Activated effector memory CD4-positive, alpha-beta T cell treated with anti-CD3 and anti-CD28 coated beads, Interleukin-2, amount 50 U/mL, for 16 hours (primary cell): ENCODE measurements around the gene SLC9A5.

Source experiments
- DNase-seq: peaks from one replicate; pipeline ENCODE4 v3.0.0-alpha.2; 2020

SLC9A5 gene

DNA sequence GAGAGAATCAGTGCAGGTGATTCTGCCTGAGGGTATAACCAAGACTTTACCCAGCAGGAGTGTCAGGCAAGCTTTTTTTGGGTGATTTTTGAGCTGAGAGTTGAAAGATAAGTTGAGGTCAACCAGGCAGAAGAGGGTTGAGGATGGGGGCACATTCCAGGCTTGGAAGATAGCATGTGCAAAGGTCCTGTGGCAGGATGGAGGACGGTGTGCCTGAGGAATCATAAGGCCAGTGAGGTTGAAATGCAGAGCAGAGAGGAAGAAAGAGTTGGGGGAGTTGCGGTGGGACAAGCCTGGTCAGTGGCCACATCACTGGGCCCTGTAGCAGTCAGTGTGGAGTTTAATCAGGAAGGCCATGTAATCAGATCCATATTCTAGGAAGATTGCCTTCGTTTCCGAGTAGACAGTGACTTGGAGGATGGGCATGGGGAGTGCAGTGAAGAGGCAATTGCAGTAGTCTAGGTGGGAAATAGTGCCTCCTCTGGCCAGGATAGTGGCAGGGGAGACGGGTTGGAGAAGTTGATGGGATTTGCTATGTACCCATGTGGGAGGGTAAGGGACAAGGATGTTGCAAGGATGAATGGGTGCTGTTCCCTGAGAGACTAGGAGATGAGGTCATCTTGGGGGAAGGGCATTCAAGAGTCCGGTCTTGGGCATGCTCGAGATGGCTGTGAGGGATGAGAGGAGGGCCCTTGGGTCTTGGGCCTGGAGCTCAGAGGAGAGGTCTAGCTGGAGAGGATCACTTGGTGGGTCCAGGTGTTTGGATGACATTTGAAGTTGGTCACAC lies 34.5 kb downstream of the SLC9A5 start:
- no peak for DNase-seq

DNA sequence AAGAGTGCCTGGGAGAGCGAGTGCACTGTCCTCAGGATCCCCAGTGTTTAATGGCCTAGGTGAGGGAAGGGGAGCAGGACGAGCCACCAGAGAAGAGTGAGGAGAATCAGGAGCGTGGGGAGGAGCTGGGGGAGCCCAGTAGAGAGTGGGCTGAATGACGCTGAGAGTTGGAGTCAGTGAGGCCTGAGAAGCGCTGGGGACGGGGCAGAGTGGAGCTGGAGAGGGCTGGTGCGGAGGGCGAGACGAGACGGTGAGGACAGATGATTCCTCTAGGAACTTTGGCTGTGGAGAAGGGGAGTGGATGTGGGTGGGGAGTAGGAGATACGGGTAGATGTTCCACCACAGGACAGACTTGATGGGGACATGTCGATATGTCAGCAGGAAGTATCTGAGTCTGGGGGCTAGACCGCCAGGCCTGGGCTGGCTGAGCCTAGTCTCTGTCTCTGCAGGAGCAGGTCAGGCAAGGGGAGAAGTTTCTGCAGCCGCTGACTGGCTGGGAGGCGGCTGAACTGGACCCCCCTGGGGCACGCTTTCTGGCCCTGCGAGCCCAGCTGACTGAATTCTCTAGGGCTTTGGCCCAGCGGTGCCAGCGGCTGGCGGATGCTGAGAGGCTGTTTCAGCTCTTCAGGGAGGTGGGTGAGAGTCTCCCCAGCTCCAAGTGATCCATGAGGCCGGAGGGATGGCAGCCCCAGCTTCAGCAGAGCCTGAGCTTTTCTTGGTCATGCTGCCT lies 35.2 kb downstream of the SLC9A5 start:
- no peak for DNase-seq

DNA sequence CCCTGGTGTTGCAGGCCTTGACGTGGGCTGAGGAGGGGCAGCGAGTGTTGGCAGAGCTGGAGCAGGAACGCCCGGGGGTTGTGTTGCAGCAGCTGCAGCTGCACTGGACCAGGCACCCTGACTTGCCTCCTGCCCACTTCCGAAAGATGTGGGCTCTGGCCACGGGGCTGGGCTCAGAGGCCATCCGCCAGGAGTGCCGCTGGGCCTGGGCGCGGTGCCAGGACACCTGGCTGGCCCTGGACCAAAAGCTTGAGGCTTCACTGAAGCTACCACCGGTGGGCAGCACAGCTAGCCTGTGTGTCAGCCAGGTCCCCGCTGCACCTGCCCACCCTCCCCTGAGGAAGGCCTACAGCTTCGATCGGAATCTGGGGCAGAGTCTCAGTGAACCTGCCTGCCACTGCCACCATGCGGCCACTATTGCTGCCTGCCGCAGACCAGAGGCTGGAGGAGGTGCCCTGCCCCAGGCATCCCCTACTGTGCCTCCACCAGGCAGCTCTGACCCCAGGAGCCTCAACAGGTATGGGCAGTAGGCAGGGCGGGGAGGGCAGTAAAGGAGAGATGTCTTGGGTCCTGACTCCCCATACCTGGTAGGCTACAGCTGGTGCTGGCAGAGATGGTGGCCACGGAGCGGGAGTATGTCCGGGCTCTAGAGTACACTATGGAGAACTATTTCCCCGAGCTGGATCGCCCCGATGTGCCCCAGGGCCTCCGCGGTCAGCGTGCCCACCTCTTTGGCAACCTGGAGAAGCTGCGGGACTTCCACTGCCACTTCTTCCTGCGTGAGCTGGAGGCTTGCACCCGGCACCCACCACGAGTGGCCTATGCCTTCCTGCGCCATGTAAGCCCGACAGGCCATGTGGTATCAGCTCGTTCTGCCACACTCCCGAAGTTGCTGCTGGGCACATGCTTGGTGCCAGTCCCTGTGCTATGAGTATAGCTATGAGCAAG lies 36.2 kb downstream of the SLC9A5 start:
- no peak for DNase-seq

DNA sequence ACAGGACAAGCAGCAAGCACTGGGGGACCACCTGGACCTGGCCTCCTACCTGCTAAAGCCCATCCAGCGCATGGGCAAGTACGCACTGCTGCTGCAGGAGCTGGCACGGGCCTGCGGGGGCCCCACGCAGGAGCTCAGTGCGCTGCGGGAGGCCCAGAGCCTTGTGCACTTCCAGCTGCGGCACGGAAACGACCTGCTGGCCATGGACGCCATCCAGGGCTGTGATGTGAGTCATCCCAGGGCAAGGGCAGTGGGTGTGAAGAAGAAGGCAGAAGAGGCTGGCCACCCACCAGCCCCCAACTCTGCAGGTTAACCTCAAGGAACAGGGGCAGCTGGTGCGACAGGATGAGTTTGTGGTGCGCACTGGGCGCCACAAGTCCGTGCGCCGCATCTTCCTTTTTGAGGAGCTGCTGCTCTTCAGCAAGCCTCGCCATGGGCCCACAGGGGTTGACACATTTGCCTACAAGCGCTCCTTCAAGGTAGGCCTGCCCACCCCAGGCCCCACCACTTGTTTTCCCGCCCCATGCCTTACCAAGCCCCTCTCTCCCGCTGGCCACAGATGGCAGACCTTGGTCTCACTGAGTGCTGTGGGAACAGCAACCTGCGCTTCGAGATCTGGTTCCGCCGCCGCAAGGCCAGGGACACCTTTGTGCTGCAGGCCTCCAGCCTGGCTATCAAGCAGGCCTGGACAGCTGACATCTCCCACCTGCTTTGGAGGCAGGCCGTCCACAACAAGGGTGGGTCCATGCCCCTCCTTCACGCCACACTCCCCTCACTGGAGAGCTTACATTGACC lies 37.9 kb downstream of the SLC9A5 start:
- no peak for DNase-seq

DNA sequence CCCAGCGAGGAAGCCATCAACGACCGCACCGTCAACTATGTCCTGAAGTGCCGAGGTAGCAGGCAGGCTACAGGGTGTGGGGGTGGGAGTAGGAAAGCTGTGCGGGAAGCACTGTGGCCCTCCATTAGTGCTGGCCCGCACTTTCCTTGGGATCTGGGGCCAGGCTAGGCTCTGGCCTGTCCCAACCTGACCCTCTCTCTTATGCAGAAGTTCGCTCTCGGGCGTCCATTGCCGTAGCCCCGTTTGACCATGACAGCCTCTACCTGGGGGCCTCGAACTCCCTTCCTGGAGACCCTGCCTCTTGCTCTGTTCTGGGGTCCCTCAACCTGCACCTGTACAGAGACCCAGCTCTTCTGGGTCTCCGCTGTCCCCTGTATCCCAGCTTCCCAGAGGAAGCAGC lies 39.2 kb downstream of the SLC9A5 start:
- no peak for DNase-seq

DNA sequence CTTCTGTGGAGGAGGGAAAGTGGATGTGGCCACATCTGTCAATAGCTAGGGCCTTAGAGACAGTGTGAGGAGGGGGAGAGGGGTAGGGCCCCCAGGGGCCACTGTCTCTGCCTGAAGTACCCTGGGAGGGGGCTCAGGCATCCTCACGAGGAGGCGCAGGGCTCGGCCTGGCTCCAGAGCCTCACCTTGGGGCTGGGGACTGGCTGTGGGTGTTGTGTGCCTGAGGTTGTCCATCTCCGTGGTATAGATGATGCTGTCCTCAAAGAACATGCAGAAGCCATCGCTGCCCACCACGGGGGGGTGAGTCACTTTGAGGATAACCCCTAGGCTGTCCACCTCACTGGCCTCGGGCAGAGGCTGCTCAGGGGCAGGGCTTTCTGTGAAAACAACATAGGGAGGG lies 42.7 kb downstream of the SLC9A5 start:
- DNase-seq: no peak

DNA sequence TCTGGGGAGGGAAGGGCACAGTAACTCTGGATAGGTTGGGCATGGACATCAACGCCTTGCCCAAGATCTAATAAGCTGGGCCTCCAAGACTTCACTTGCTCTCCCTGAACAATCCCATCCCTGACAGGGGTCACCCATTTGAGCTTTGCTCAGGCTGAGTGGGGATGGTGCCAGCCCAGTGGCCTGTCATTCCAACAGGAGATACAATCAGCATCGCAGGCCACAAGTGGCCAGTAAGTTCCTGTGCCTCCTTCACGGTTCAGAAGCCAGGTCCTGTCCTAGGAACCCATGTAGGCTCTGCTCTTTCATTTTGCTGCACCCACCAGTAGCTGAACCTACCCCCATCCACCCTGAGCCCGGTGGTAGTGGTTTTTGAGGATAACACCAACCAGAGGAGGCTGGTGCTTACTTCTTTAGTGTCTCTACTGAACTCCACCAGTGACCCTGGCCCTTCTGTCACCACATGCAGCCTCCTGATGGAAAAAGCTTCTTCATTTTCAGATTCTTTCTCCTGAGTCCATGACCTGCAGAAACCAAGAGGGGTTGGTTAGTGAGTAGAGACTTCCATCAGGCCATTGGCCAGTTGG lies 45.5 kb downstream of the SLC9A5 start:
- DNase-seq: no peak

DNA sequence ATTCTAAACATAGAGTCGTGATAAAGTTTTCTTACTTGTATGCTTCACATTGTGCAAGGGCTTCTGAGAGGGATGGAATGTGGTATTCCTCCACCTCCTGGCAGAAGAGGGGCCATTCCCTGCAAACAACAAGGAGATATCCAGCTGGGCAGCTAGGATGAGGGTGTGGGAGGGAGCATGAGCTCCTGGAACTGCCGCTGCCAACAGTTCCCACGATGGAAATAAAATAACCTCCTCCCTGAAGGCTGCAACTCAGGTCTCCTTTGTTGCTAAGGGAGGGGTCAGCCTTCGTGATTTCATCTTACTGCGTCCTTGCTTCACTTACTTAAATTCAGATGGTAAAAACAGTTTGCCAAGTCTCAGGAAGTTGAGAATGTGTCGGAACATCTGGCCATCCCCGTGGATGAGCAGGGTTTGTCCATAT lies 46.2 kb downstream of the SLC9A5 start:
- no peak for DNase-seq

DNA sequence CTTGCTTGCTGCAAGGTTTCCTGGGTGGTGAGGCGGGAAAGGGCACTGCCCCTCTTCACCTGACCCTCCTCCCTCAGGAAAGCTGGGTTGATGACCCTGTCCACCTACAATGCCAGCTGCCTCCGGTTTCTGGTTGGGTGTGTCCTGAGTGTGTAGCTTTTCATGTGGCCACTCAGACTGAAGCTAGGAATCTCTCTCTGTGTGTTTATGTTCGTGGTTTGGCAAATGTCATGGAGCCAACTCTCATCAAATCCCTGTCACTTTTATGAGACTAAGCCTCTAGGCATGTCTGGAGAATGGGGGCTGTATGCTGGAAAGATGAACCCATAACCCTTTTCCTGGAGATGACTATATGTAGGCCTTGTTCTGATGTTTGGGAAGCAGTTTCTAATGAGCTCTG lies 47.6 kb downstream of the SLC9A5 start:
- DNase-seq: no peak

DNA sequence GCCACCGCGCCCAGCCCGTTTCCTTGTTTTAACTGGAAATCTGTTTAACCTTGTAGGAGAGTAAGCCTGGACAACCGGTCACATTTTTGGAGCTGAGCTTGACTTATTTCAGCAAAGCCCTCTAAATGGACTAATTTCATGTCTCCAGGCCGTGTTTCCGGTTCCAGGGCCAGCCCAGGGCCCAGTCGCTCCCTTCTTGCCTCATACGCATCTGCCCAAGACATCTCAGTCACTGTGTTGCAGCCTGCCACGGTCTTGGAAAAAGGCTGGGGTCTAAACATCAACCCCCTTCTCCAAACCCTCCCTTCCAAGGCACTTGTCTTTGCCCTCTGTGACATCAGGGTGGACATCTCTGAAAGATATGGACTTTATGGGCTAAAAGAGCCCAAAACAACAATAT lies 49.5 kb downstream of the SLC9A5 start:
- no peak for DNase-seq

DNA sequence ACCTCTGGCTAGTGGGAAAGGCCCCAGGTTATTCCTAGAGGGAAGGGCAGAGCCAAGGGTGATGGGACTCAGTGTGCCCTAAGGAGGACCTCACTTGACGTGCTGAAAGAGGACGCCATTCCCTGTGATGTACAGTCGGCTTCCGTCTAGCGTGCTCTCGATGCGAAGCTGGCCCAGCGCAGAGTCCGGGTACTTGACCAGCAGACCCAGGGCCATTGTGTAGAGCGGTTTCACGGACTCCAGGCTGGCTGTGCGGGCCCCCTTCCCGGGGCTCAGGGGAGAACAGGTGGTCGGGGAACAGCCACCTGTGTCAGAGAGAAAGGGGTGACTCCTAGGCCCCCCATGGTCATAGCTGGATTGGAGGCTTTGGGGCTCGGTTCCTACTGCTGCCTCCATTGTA lies 50.5 kb downstream of the SLC9A5 start:
- no peak for DNase-seq

DNA sequence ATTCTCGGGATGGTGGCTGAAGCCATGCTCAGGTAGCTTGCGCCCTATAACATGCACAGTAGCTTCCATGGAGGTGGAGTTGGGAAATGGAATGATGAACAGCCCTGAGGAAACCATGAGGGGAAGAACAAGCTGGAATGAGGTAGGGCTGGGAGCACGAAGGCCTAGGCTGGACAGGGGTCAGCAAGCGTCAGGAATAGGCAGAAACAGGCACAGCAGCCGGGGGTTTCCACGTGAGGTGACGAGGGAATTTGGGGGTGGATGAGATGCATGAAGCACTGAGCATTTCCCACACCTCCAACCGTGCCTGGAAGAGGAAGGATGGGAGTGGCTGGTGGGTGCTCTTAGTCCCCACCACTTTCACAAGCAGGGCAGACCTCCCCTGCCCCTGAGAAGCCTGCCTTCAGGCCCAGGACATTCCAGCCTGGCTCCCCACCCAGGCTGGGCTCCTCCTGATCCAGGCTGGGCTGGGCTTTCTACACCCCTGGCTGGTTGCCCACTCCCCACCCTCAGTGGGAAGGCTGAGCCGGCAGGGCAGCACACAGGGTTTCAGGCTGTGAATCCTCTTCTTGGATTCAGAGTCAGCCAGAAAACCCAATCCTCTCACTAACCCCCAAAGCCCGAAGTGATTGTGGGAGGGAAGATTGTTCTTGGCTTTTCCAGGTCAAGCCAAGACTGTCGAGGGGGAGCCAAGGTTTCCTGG lies 52.5 kb downstream of the SLC9A5 start:
- DNase-seq: no peak

DNA sequence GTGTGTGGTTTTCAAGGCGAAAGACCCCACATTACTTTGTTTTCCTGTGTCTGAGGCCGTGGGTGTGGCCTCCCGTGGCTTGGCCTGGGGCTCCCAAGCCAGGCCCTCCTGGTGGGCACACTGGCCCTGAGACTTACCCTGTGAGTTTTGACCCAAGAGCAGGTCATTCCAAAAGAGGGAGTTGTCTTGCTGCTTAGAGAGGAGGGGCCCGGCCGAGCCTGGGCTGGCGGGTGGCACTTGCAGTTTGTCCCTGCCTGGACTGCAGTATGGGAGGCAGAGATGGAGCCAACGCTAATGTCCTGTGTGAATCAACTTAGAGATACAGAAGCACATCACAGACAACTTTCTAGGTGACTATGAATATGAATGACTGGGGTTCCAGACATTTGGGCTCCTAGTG lies 53.3 kb downstream of the SLC9A5 start:
- no peak for DNase-seq

DNA sequence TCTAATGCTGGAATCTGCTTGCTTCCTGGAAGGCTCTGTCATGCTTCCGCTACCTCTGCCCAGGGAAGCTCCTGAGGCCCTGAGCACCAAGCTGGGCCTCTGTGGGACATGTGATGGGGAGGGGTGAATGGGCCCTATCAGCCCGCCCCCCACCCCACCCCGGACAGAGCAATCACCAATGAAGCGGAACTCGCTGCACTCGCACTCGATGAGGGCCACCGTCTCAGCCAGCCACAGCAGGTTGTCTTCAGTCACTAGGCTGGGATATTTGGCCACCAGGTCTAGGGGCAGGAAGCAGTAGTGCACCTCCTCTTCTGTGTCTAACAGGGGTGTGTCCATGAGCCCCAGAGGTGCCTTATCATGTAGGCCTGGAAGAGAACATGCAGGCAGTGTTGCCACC lies 54.2 kb downstream of the SLC9A5 start:
- no peak for DNase-seq

DNA sequence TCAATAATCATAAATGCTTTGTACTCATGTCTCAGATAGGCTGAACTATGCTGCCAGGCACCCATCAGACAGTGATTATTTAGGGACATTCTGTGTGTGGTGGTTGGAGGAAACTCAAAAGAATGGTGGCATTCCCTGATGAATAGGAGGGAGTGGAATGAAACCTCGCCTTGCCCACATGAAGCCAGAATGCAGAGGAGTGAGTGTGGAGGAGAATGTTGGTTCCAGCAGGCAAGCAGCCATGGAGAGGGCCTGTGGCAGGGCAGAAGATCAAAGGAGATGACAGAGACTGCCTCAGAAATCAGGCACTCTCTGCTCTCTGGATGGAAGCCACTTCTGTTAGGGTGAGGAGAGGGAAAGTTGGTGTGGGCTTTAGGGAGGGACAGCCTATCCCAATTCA lies 55.2 kb downstream of the SLC9A5 start:
- DNase-seq: no peak

DNA sequence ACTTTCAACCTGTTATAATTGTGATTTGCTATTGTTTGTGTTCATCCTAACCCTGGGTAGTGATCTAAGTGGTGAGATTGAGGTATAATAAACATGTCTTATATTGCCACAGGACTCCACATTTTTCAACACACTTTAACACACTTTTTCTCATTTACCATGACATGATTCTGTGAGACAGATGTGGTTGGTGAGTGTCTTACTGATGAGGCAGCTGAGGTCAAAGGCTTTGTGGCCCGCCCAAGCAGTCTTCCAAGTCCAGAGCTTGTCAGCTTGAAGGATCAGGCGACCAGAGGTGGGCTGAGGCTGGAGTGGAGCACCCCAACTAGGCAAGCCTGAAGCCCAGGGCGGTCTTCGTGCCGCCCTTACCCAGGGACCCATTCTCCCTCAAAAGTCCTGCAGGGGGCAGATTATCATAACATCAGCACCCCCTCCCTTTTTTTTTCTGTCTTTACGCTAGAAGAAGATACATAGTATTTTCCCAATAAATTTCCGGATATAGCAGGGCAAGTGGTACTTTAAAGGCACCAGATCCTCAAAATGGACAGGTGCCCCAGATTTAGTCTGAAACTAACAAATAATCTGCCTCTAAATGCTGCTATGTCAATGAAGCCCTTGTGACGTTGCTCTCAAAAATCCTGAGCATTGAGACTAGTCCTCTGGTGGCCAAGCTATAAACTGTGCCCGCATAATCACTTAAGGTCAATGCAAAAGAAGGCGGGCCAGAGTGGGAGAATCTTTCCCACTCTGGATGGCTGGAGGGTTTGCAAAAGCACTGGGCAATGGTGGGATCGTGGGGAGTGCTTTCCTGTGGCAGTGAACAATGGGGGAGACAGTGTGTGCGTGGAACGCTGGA lies 56.7 kb downstream of the SLC9A5 start:
- peak; percentile 37 for DNase-seq

DNA sequence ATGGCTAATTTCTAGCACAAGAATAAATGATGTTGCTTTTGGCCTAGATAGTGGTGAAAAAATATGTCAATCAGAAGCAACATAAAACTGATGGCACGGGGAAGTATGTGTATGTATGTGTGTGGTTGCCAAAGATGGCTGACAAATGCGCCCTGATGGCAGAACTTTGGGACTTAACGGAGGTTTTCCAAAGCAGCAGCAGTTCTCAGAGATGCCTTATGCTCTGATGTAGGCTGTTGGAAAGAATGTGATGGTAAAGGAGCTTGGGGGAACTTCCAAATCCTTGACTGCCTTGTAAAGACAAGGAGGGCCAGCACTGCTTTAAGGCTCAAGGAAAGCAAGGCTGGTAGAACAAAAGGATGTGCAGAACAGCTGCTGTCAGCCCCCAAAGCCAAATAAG lies 61.8 kb downstream of the SLC9A5 start:
- DNase-seq: peak; percentile 14

DNA sequence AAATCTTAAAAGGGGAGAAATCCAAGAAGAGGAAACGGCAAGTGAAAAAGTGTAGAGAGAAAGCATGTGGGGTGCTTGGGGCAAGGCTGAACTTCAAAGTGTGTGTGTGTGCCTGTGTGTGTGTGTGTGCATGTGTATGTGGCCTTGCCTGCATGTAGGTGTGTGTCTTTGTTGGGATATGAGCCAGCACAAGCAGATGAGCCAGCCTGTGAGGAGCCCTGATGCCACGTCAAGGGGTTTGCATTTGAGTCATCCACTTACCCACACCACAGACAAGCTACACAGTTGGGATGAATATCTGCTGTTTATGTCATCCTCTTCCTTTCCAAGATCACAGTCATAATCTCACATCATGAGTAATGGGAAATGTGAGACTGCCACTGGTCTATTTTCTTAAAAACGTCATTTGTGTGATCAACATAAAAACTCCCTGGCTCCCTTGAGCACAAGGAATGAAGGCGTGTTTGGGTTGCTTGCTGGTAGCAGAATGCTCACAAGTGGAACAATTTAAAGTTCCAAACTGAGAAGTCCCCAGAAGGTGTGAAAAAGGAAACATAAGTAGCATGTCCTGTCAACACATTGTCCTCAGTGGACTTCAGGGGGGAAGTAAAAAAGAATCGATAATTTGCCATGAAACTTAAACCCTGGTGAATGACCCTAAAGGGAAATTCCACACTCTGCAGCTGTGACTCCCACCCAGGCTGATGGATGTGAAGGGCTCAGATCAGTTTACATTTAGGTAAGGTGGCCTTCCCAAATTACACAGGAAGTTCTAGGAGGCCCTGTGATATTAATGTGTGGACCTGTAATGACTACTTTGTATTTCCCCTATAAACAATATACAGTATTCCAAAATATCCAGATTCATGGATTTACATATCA lies 63.1 kb downstream of the SLC9A5 start:
- DNase-seq: peak; percentile 89

DNA sequence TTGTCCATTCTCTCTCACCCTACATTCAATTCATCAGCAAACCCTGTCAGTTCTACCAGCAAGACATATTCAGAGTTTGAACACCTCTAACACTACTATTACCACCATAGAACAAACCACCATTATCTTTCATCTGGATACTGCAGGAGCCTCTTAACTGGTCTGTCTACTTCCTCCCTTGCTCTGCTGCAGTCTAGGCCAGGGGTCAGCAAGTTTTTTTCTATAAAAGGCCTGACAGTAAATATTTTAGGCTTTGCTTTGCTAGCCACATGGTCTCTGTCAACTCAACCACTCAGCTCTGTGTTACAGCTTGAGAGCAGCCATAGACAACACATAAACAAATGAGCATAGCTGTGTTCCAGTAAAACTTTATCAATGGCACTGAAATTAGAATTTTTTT lies 63.9 kb downstream of the SLC9A5 start:
- no peak for DNase-seq
